Ecto neural progenitor cell (in vitro differentiated cells): Measurements from ENCODE around the gene LAMC1.
A peak's percentile ranks its signal among the peaks of the same experiment; 100 is the strongest.

ENCODE experiments used
- DNase-seq: peaks from one replicate; pipeline ENCODE4 v3.0.0-alpha.2; 2018; ENCODE audit warnings: low spot score

LAMC1 gene

GRCh38 chr1:183023146-183023600, at the start of gene LAMC1:
TSS of gene LAMC1 (plus strand) at chr1:183023420. CDS start at chr1:183023717, 297 bp downstream.
- DNase-seq: peak; percentile 94

GRCh38 chr1:182974506-182975191, 48.6 kb upstream of the LAMC1 start:
- no peak for DNase-seq

- DNase-seq: no peak
Observed at GRCh38 chr1:182977480-182977879, 45.7 kb upstream of the LAMC1 start.

GRCh38 chr1:182978151-182978853, 44.9 kb upstream of the LAMC1 start:
- no peak for DNase-seq

- DNase-seq: no peak
Observed at GRCh38 chr1:182984138-182984537, 39.1 kb upstream of the LAMC1 start.

- no peak for DNase-seq
Observed at GRCh38 chr1:182984621-182985020, 38.6 kb upstream of the LAMC1 start.

GRCh38 chr1:182985876-182986275, 37.3 kb upstream of the LAMC1 start:
- DNase-seq: no peak

GRCh38 chr1:182990413-182991144, 32.6 kb upstream of the LAMC1 start:
- no peak for DNase-seq

- no peak for DNase-seq
Observed at GRCh38 chr1:182993746-182994145, 29.5 kb upstream of the LAMC1 start.

GRCh38 chr1:182995894-182996293, 27.3 kb upstream of the LAMC1 start:
- no peak for DNase-seq

GRCh38 chr1:182996816-182997215, 26.4 kb upstream of the LAMC1 start:
- DNase-seq: no peak

- no peak for DNase-seq
Observed at GRCh38 chr1:182998482-182998881, 24.7 kb upstream of the LAMC1 start.

- no peak for DNase-seq
Observed at GRCh38 chr1:183000167-183000962, 22.9 kb upstream of the LAMC1 start.

- DNase-seq: no peak
Observed at GRCh38 chr1:183002267-183002666, 21.0 kb upstream of the LAMC1 start.

- no peak for DNase-seq
Observed at GRCh38 chr1:183002797-183003196, 20.4 kb upstream of the LAMC1 start.

- DNase-seq: no peak
Observed at GRCh38 chr1:183003203-183003602, 20.0 kb upstream of the LAMC1 start.

- no peak for DNase-seq
Observed at GRCh38 chr1:183004141-183004540, 19.1 kb upstream of the LAMC1 start.

- no peak for DNase-seq
Observed at GRCh38 chr1:183011859-183012258, 11.4 kb upstream of the LAMC1 start.

GRCh38 chr1:183012301-183012994, 10.8 kb upstream of the LAMC1 start:
- DNase-seq: no peak

GRCh38 chr1:183019139-183019740, 4.0 kb upstream of the LAMC1 start:
- no peak for DNase-seq

GRCh38 chr1:183019860-183020259, 3.4 kb upstream of the LAMC1 start:
- DNase-seq: no peak
